ENCODE measurements around the gene SPDYE4.

DNA sequence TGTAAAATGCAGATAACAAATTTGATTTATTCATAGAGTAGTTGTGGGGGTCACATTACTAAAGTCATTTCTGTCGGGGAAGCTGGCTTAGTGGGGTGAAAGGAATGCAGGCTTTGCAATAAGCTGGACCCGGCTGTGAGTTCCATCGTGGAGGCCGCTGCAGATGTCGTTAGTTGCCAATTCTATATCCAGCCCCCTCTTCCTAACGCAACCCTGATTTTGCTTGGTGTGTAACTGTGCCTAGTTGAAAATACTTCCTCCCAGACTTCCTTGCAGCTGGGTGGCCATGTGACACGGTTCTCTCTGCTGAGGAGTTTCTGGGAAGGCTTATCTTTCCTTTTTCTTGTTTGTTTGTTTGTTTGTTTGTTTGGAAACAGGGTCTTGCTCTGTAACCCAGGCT lies 36.3 kb upstream of the SPDYE4 start:
- TF ChIP-seq, protein P1, sequence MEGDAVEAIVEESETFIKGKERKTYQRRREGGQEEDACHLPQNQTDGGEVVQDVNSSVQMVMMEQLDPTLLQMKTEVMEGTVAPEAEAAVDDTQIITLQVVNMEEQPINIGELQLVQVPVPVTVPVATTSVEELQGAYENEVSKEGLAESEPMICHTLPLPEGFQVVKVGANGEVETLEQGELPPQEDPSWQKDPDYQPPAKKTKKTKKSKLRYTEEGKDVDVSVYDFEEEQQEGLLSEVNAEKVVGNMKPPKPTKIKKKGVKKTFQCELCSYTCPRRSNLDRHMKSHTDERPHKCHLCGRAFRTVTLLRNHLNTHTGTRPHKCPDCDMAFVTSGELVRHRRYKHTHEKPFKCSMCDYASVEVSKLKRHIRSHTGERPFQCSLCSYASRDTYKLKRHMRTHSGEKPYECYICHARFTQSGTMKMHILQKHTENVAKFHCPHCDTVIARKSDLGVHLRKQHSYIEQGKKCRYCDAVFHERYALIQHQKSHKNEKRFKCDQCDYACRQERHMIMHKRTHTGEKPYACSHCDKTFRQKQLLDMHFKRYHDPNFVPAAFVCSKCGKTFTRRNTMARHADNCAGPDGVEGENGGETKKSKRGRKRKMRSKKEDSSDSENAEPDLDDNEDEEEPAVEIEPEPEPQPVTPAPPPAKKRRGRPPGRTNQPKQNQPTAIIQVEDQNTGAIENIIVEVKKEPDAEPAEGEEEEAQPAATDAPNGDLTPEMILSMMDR (conservative IDR thresholded peaks at IDR 0.05 in 1 of 2, IDR thresholded peaks at IDR 0.05 in 1 of 2; ENCODE audit: low read depth in 1 of 2, low read length in 2 of 2) = no peak
- TF ChIP-seq EZH2 (IDR thresholded peaks at IDR 0.05; ENCODE audit: low read length, missing control alignments) = no peak
